HEK293 (cell line): ENCODE measurements around the gene PIP5K1B.

Source experiments
- CTCF ChIA-PET: fragments of 350-600 bp; formaldehyde crosslinking; extraction: SDS; loops from one replicate; lab custom pipeline; 2021; ENCODE audit warnings: antibody characterized with exemption; lab: Yijun Ruan, JAX
- POLR2A ChIA-PET: fragments of 300-600 bp; formaldehyde crosslinking; extraction: SDS; loops from one replicate; lab custom pipeline; 2020; ENCODE audit warnings: antibody characterized with exemption, inconsistent platforms; lab: Yijun Ruan, JAX
- H3K27ac ChIP-seq: fragments of 200-500 bp; sonication (Bioruptor generic); 2 replicates; pipeline ENCODE4 v1.5.1; 2014; ENCODE audit warnings: low read depth, low read length, control low read depth, inconsistent platforms; ENCODE audit errors: extremely low read depth
- H3K36me3 ChIP-seq, 2 experiments: fragments of 200-500 bp in 1 of 2; sonication (Bioruptor generic) in 1 of 2; 1 replicate in 1 of 2; 2 replicates in 1 of 2; pipeline ENCODE4 v1.5.1; 2014 to 2017; ENCODE audit warnings: inconsistent platforms in 2 of 2, low read length in 2 of 2; ENCODE audit not compliant: control insufficient read depth in 2 of 2, insufficient read depth in 1 of 2
- H3K4me1 ChIP-seq: fragments of 200-500 bp; sonication (Bioruptor generic); 2 replicates; pipeline ENCODE4 v1.5.1; 2014; ENCODE audit warnings: mild to moderate bottlenecking, low read length, inconsistent platforms; ENCODE audit not compliant: control insufficient read depth, insufficient read depth
- H3K4me3 ChIP-seq: 2 replicates; pipeline ENCODE4 v1.5.1; 2011; ENCODE audit warnings: low read depth, mild to moderate bottlenecking, control low read depth, low read length, moderate library complexity
- H3K9me3 ChIP-seq: fragments of 200-500 bp; sonication (Bioruptor generic); 2 replicates; pipeline ENCODE4 v1.5.1; 2014; ENCODE audit warnings: low read depth, low read length, inconsistent platforms; ENCODE audit not compliant: control insufficient read depth, insufficient read depth
- GLI4 ChIP-seq: fragments of 450-650 bp; formaldehyde crosslinking; IDR thresholded peaks from 2 replicates; pipeline ENCODE4 v1.5.1; 2016; ENCODE audit warnings: missing biosample characterization, missing genetic modification characterization
- KLF1 ChIP-seq: fragments of 450-650 bp; formaldehyde crosslinking; IDR thresholded peaks from 2 replicates; pipeline ENCODE4 v1.5.1; 2016; ENCODE audit warnings: missing biosample characterization, missing genetic modification characterization
- KLF8 ChIP-seq: fragments of 450-650 bp; formaldehyde crosslinking; IDR thresholded peaks from 2 replicates; pipeline ENCODE4 v1.5.1; 2016; ENCODE audit warnings: missing biosample characterization, missing genetic modification characterization
- MZF1 ChIP-seq: fragments of 450-650 bp; formaldehyde crosslinking; IDR thresholded peaks from 2 replicates; pipeline ENCODE4 v1.5.1; 2017; ENCODE audit warnings: missing biosample characterization, missing genetic modification characterization, borderline replicate concordance
- SCRT2 ChIP-seq: fragments of 450-650 bp; formaldehyde crosslinking; IDR thresholded peaks from 2 replicates; pipeline ENCODE4 v1.5.1; 2016; ENCODE audit warnings: missing biosample characterization, missing genetic modification characterization
- TSHZ1 ChIP-seq: fragments of 450-650 bp; formaldehyde crosslinking; IDR thresholded peaks from 2 replicates; pipeline ENCODE4 v1.5.1; 2016; ENCODE audit warnings: missing biosample characterization, missing genetic modification characterization, borderline replicate concordance
- ZBTB8A ChIP-seq: fragments of 450-650 bp; formaldehyde crosslinking; IDR thresholded peaks from 2 replicates; pipeline ENCODE4 v1.5.1; 2016; ENCODE audit warnings: missing biosample characterization, missing genetic modification characterization
- ZFHX2 ChIP-seq: fragments of 450-650 bp; formaldehyde crosslinking; conservative IDR thresholded peaks from 2 replicates; pipeline ENCODE4 v1.5.1; 2016; ENCODE audit warnings: missing biosample characterization, missing genetic modification characterization
- ZFP41 ChIP-seq: fragments of 450-650 bp; formaldehyde crosslinking; IDR thresholded peaks from 2 replicates; pipeline ENCODE4 v1.5.1; 2016; ENCODE audit warnings: missing biosample characterization, missing genetic modification characterization, borderline replicate concordance
- ZNF10 ChIP-seq: fragments of 450-650 bp; formaldehyde crosslinking; IDR thresholded peaks from 2 replicates; pipeline ENCODE4 v1.5.1; 2017; ENCODE audit warnings: missing biosample characterization, missing genetic modification characterization
- ZNF121 ChIP-seq: fragments of 450-650 bp; formaldehyde crosslinking; IDR thresholded peaks from 2 replicates; pipeline ENCODE4 v1.5.1; 2016; ENCODE audit warnings: missing biosample characterization, missing genetic modification characterization
- ZNF16 ChIP-seq: fragments of 450-650 bp; formaldehyde crosslinking; IDR thresholded peaks from 2 replicates; pipeline ENCODE4 v1.5.1; 2016; ENCODE audit warnings: low read depth, missing biosample characterization, missing genetic modification characterization
- ZNF175 ChIP-seq: fragments of 450-650 bp; formaldehyde crosslinking; IDR thresholded peaks from 2 replicates; pipeline ENCODE4 v1.5.1; 2016; ENCODE audit warnings: missing biosample characterization, missing genetic modification characterization
- ZNF184 ChIP-seq: fragments of 450-650 bp; IDR thresholded peaks from 2 replicates; pipeline ENCODE4 v1.5.1; 2018; ENCODE audit warnings: missing biosample characterization, mild to moderate bottlenecking, missing genetic modification characterization
- ZNF202 ChIP-seq: fragments of 450-650 bp; formaldehyde crosslinking; IDR thresholded peaks from 2 replicates; pipeline ENCODE4 v1.5.1; 2016; ENCODE audit warnings: missing biosample characterization, missing genetic modification characterization, borderline replicate concordance
- ZNF302 ChIP-seq: fragments of 450-650 bp; formaldehyde crosslinking; IDR thresholded peaks from 2 replicates; pipeline ENCODE4 v1.5.1; 2016; ENCODE audit warnings: missing biosample characterization, missing genetic modification characterization, low read depth
- ZNF404 ChIP-seq: fragments of 450-650 bp; formaldehyde crosslinking; IDR thresholded peaks from 2 replicates; pipeline ENCODE4 v1.5.1; 2017; ENCODE audit warnings: missing biosample characterization, missing genetic modification characterization
- ZNF510 ChIP-seq: fragments of 450-650 bp; formaldehyde crosslinking; IDR thresholded peaks from 2 replicates; pipeline ENCODE4 v1.5.1; 2018; ENCODE audit warnings: mild to moderate bottlenecking, missing genetic modification characterization, missing biosample characterization; ENCODE audit not compliant: insufficient replicate concordance
- ZNF513 ChIP-seq: fragments of 450-650 bp; IDR thresholded peaks from 2 replicates; pipeline ENCODE4 v1.5.1; 2018; ENCODE audit warnings: missing biosample characterization, missing genetic modification characterization
- ZNF514 ChIP-seq: fragments of 450-650 bp; formaldehyde crosslinking; IDR thresholded peaks from 2 replicates; pipeline ENCODE4 v1.5.1; 2016; ENCODE audit warnings: missing biosample characterization, missing genetic modification characterization
- ZNF521 ChIP-seq: fragments of 450-650 bp; formaldehyde crosslinking; IDR thresholded peaks from 2 replicates; pipeline ENCODE4 v1.5.1; 2017; ENCODE audit warnings: missing biosample characterization, mild to moderate bottlenecking, missing genetic modification characterization
- ZNF549 ChIP-seq: fragments of 450-650 bp; IDR thresholded peaks from 2 replicates; pipeline ENCODE4 v1.5.1; 2018; ENCODE audit warnings: missing biosample characterization, missing genetic modification characterization, mild to moderate bottlenecking, inconsistent platforms, moderate library complexity
- ZNF555 ChIP-seq: fragments of 450-650 bp; formaldehyde crosslinking; conservative IDR thresholded peaks from 2 replicates; pipeline ENCODE4 v1.5.1; 2017; ENCODE audit warnings: missing biosample characterization, mild to moderate bottlenecking, missing genetic modification characterization, inconsistent platforms
- ZNF561 ChIP-seq: fragments of 450-650 bp; IDR thresholded peaks from 2 replicates; pipeline ENCODE4 v1.5.1; 2018; ENCODE audit warnings: missing biosample characterization, missing genetic modification characterization, borderline replicate concordance
- ZNF624 ChIP-seq: fragments of 450-650 bp; formaldehyde crosslinking; IDR thresholded peaks from 2 replicates; pipeline ENCODE4 v1.5.1; 2017; ENCODE audit warnings: missing biosample characterization, missing genetic modification characterization
- ZNF701 ChIP-seq: fragments of 450-650 bp; formaldehyde crosslinking; IDR thresholded peaks from 2 replicates; pipeline ENCODE4 v1.5.1; 2016; ENCODE audit warnings: missing biosample characterization, missing genetic modification characterization
- ZNF843 ChIP-seq: fragments of 450-650 bp; formaldehyde crosslinking; IDR thresholded peaks from 2 replicates; pipeline ENCODE4 v1.5.1; 2016; ENCODE audit warnings: missing biosample characterization, missing genetic modification characterization
- ZSCAN23 ChIP-seq: fragments of 450-650 bp; formaldehyde crosslinking; IDR thresholded peaks from 2 replicates; pipeline ENCODE4 v1.5.1; 2016; ENCODE audit warnings: missing biosample characterization, missing genetic modification characterization
- TF ChIP-seq, protein P1 (sequence below): fragments of 450-650 bp; formaldehyde crosslinking; IDR thresholded peaks from 2 replicates; pipeline ENCODE4 v1.5.1; 2016; ENCODE audit warnings: missing biosample characterization, missing genetic modification characterization

Gene PIP5K1B

DNA sequence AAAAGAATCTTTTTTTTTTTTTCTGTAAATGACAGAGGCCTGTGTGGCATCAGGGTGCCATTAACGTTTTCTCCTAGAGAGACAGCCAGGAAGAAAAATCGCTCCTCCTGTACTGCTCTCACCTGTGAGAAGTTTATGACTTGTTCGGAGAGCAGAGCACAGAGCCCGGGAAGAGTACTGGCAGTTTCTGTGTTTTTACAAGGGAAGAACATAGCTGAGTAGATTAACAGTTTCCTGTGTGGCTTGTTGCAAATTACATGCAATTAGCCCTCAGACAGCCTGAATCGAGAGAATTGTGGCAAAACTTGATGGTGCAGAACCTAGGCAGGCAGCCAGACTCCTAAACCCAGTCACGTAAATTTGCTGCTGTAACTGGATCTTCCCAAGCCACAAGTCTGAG is 276.7 kb downstream of the PIP5K1B start (continued):
- TF ChIP-seq TSHZ1 (tag by site-specific recombination) (peak; percentile 13; the same call in 1 of the 2 replicates), ZNF555 (tag by site-specific recombination) (no peak), MZF1 (tag by site-specific recombination) (peak; percentile 27; the same call in 1 of the 2 replicates), ZNF16 (tag by site-specific recombination) (no peak), KLF8 (tag by site-specific recombination) (no peak), ZNF843 (tag by site-specific recombination) (peak; percentile 77), ZNF10 (no peak), ZNF561 (no peak), KLF1 (tag by site-specific recombination) (no peak), ZNF404 (tag by site-specific recombination) (no peak), ZNF184 (no peak), ZBTB8A (tag by site-specific recombination) (no peak)
- TF ChIP-seq, all 188 proteins: peak for 25

DNA sequence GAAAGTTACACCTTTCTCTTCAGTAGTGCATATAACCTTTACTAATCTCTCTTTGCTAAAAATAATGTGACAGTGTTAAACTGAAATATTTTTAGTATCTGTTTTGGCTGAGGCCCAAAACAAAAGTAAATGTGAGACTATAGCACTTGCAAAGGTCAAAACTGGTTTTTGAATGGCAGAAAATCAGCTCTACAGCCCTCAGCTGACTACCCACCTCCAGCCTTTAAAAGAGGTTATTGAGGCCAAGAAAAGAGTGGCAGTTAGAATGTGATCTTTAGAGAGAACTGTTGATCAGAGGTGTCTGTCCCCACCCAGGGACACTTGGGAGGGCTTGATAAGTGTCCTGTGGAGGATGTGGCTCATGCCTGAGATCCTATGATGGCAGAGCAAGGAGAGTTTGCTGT is 278.0 kb downstream of the PIP5K1B start:
- no peak overlapping the region for H3K27ac ChIP-seq
- no peaks in the 10 kb centered on the region for H3K9me3 ChIP-seq
- CTCF ChIA-PET: interaction anchor here (1.6 kb wide), 1 partner anchor 17 kb away, joined by 4 read pairs; no protein-coding TSS in a partner anchor
- no peak overlapping the region for H3K4me3 ChIP-seq
- H3K36me3 ChIP-seq: no peaks in the 10 kb centered on the region
- peaks cover 4% of the 10 kb centered on the region for H3K4me1 ChIP-seq
- TF ChIP-seq ZNF513 (no peak), ZFHX2 (tag by site-specific recombination) (no peak), ZNF175 (tag by site-specific recombination) (no peak), ZNF510 (no peak), ZNF701 (tag by site-specific recombination) (no peak), ZNF521 (tag by site-specific recombination) (no peak), SCRT2 (no peak), ZFP41 (tag by site-specific recombination) (no peak), GLI4 (tag by site-specific recombination) (no peak), ZNF121 (no peak), ZNF624 (tag by site-specific recombination) (no peak), ZSCAN23 (tag by site-specific recombination) (no peak), ZNF514 (tag by site-specific recombination) (no peak), ZNF549 (tag by site-specific recombination) (no peak), ZNF302 (no peak), ZNF202 (tag by site-specific recombination) (no peak)
- TF ChIP-seq, protein P1, sequence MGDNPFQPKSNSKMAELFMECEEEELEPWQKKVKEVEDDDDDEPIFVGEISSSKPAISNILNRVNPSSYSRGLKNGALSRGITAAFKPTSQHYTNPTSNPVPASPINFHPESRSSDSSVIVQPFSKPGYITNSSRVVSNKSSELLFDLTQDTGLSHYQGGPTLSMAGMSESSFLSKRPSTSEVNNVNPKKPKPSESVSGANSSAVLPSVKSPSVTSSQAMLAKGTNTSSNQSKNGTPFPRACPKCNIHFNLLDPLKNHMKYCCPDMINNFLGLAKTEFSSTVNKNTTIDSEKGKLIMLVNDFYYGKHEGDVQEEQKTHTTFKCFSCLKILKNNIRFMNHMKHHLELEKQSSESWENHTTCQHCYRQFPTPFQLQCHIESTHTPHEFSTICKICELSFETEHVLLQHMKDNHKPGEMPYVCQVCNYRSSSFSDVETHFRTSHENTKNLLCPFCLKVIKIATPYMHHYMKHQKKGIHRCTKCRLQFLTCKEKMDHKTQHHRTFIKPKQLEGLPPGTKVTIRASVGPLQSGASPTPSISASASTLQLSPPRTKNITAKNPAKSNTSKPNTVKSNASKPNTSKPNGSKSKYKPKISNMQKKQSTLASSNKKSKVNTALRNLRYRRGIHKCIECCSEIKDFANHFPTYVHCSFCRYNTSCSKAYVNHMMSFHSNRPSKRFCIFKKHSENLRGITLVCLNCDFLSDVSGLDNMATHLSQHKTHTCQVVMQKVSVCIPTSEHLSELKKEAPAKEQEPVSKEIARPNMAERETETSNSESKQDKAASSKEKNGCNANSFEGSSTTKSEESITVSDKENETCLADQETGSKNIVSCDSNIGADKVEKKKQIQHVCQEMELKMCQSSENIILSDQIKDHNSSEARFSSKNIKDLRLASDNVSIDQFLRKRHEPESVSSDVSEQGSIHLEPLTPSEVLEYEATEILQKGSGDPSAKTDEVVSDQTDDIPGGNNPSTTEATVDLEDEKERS (tag by site-specific recombination): no peak
- POLR2A ChIA-PET: no interaction called here
